CD4-positive, alpha-beta T cell treated with Interleukin-10 for 1 hour (primary cell): ENCODE results near the gene OVCA2.
A peak's percentile ranks its signal among the peaks of the same experiment; 100 is the strongest.
"Not testable (repeated sequence)": the region's sequence is repeated elsewhere in the genome, so short reads cannot be mapped to it uniquely, and the experiment has no call there.

Source experiments
- DNase-seq: peaks from one replicate; pipeline ENCODE4 v3.0.0-alpha.2; 2020

Gene OVCA2

GRCh38 chr17:2041561-2042389, at the start of gene OVCA2:
Gene OVCA2 (plus strand): TSS chr17:2042022. CDS start chr17:2042048, 26 bp downstream.
- peak; percentile 98 for DNase-seq

DNA sequence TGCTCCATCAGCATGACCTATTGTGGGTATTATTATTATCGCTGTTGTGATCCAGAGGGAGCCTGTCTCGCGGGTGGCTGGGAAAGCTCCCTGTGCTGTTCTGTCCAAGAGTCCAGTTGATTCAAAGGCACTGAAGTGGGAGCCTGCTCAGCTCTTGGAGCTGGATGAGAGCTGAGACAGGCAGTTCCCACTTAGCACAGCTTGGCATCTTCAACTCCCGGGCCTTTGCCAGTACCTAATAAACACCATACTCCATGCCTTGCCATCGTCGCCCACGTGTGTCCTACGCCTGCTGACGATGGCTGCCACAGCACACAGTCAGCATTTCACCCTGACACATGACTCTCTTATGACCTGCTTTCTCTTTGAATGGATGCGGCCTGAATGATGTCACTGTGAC, 49.3 kb upstream of the OVCA2 start:
- no peak for DNase-seq

GRCh38 chr17:1994707-1995106, 47.1 kb upstream of the OVCA2 start:
- DNase-seq, result no peak

DNA sequence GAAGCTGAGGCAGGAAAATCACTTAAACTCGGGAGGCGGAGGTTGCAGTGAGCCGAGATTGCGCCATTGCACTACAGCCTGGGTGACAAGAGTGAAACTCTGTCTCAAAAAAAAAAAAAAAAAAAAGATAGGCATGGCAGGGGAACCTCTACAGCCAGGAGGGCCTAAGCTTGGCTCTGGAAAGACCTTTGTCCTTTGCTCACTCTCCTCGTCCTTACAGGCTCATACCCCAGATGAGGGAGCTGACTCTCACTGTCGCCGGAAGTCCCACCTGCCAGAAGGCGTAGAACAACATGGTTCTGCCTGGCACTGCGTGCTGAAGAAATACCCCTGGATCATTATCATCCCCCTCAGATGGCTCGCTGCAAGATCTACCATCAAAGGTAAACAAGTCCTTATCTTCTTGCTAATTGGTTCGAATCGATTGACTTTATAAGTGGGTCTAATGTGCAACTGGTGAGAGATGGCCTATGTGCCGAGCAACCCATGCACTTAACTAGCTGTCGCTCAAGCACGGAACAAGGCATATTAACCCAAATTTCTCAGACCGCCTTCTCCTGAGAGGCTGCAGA, 46.4 kb upstream of the OVCA2 start:
- no peak for DNase-seq

GRCh38 chr17:1995907-1996799, 45.7 kb upstream of the OVCA2 start:
- DNase-seq, result no peak

DNA sequence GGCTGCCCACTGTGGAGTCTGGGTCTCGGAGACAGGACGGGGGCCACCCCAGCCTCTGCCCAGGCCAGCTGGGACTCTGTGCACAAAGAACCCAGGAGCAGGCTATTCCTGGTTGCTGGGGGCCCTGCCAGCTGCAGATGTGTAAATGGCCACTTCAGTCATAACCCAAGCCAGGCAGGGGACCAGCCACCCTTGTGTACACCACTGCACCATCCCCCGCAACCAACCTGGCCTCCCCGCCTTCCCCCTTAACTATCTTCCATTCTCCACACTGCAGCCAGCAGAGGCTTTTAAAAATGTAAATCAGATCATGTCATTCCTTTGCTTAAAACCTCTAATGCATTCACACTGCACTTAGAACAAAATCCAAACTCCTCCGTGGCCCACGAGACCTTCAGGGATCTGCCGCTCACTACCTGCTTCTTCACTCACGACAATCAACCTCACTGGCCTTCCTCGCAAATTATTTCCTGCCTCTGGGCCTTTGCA, 45.0 kb upstream of the OVCA2 start:
- DNase-seq, result no peak

GRCh38 chr17:1997289-1997926, 44.4 kb upstream of the OVCA2 start:
- DNase-seq, result no peak

DNA sequence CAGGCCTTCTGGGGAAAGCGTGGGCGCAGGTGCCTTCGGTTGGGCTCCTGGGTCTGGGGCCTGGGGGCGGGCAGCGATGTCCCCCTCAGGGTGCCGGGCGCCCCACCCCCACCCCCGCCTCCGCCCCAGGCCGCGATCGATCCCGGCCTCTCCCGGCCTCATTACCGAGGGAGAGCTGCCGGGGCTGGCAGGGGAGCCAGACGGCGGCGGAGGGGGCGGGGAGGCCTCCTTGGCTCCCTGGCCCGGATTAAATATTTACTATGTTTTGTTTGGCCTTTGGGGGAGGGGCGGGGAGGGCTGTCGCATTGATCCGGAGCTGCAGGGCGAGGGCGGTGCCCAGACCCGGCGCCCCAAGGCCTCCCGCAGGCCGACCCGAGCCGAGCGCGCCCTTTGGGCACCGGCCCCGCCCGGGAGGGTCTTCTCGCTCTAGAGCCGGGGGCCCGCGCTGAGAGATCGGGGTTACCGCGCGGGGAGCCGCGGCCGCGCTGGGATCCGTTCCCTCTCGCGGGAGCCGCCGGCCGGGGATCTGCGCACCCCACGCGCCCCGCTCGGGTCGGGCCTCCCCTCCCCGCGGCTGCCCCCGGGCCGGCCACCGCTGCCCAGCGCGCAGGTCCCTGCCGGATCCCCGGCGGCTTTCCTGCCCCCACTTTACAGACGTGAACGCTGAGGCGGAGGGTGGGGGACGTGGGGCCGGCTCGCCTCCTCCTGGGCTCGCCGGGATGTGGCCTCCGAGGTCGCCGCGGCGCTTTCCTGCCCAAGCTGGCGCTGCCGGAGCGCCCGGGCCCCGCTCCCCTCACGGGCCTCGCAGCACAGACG, 43.7 kb upstream of the OVCA2 start:
- DNase-seq, result no peak

GRCh38 chr17:1999557-2000251, 42.1 kb upstream of the OVCA2 start:
- DNase-seq, result no peak

DNA sequence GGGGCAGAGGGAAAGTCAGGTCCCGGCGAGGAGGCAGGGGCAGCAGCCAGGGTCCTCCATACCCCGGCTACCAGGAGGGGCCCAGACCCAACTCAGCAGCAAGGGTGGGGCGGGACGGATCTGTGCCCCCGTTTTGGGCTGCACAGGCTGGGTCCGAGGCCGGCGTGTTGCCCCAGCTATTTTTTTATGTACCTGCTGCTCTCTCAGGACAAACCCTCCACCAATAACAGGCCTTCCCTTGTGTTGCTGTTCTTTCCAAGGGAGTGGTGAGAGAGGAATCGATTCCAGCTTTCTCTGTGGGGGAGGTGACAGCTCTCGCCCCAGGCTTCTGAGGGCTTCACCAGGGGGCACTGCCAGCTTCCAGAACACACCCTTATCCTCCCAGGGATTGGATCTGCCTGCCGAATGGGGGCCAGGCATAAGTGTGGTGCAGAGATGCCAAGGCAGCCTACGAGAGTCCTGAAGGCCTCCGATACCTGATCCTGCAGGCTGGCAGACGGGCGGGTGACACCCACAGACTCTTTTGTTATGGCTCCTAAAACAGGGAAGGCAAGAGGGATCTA, 39.0 kb upstream of the OVCA2 start:
- DNase-seq, result no peak

DNA sequence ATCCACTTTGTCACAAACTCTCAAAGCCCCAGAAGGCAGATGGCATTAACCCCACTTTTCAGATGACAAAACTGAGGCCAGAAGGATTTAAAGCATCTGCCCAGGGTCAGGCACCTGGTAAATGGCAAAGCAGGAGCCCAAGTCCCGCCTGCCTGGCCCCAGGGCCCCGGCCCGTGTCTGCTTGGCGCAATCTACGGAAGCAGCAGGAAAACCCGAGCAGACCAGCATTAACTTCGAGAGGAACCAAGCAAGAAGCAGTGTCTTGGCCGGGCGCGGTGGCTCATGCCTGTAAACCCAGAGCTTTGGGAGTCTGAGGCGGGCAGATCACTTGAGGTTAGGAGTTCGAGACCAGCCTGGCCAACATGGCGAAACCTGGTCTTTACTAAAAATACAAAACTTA, 38.3 kb upstream of the OVCA2 start:
- no peak for DNase-seq

GRCh38 chr17:2004435-2004952, 37.3 kb upstream of the OVCA2 start:
- no peak for DNase-seq

- DNase-seq, result no peak
Observed at GRCh38 chr17:2008332-2009126, 33.3 kb upstream of the OVCA2 start.

GRCh38 chr17:2009737-2010136, 32.1 kb upstream of the OVCA2 start:
- no peak for DNase-seq

- DNase-seq, result no peak
Observed at GRCh38 chr17:2011411-2012371, 30.1 kb upstream of the OVCA2 start.

- no peak for DNase-seq
Observed at GRCh38 chr17:2012499-2012898, 29.3 kb upstream of the OVCA2 start.

DNA sequence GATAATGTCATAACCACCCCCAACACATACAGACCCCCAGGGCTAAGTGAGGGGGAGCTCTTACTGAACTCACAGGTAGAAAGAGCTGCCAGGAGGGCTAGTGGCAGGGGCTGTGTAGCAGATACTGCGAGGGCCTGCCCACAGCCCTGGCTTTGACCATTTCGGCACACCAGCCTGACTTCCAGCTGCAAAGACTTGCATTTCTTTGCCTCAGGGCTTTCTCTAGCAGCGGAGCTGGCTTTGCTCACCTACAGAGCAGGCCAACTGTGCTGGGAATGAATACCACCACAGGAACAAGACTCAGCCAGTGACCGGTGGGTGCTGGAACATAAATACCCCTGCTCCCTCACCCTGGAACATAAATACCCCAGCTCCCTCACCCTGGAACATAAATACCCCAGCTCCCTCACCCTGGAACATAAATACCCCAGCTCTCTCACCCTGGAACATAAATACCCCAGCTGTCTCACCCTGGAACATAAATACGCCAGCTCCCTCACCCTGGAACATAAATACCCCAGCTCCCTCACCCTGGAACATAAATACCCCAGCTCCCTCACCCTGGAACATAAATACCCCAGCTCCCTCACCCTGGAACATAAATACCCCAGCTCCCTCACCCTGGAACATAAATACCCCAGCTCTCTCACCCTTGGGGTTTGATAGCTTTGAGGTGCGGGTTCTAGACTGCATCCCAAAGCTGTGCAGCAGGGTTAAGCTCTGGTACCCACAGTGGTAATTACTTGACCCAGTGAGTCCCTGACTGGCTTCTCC, 28.4 kb upstream of the OVCA2 start:
- not testable (repeated sequence) for DNase-seq

GRCh38 chr17:2013994-2014317, 27.9 kb upstream of the OVCA2 start:
- no peak for DNase-seq
